Measurements from ENCODE around the gene COPZ2.
"Not testable (repeated sequence)": the region's sequence is repeated elsewhere in the genome, so short reads cannot be mapped to it uniquely, and the experiment has no call there.

The COPZ2 gene, protein sequence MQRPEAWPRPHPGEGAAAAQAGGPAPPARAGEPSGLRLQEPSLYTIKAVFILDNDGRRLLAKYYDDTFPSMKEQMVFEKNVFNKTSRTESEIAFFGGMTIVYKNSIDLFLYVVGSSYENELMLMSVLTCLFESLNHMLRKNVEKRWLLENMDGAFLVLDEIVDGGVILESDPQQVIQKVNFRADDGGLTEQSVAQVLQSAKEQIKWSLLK

DNA sequence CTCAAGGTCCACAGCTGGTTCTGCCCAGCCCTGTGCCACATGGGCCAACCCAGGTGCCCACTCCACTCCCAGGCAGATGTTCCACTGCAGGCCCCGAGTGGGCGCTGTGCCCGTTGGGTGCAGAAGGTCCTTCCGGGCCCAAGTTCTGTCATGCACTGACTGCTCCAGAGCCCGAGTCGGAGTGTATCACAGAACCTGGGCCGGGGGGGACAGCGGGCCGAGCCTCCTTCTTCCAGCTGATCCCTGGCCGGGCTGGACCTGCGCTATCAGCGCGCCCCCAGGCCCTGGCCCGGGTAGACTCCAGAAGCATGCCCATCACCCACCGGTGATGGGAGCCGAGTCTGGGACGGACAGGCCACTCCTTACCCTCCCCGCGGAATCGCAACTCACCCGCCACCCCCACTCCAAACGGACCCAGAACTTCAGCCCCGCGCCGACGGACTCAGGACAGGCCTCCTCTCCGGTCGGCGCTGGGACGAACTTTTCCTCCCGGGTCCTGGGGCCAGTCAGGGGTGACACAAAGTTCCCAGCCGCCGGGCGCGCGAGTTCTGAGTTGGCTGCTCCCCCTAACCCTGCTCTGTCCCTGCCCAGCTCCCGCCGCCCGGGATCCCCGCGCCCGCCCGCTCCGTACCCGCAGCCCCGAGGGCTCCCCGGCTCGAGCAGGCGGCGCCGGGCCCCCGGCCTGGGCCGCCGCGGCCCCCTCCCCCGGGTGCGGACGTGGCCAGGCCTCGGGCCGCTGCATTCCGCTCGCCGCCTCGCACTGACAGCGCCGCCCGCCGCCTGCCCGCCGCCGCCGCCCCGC lies at the start of gene COPZ2:
COPZ2 (minus strand) TSS at position 762 of the 802 bp plus-strand sequence; CDS start at position 742, 20 bp downstream.
- in situ Hi-C loops (cut with MboI; ENCODE audit: low sequenced_read_pairs), result loop anchor here (10.0 kb wide), 1 partner anchor 98 kb away; no protein-coding TSS in a partner anchor

- in situ Hi-C loops (cut with MboI; ENCODE audit: low sequenced_read_pairs), result no loop called here
Measured at GRCh38 chr17:48084932-48085331, 47.3 kb upstream of the COPZ2 start.

GRCh38 chr17:48081858-48082257 lies 44.3 kb upstream of the COPZ2 start:
- in situ Hi-C loops (cut with MboI; ENCODE audit: low sequenced_read_pairs), result no loop called here

- in situ Hi-C loops (cut with MboI; ENCODE audit: low sequenced_read_pairs), result not testable (repeated sequence)
Measured at GRCh38 chr17:48077152-48077551, 39.6 kb upstream of the COPZ2 start.

DNA sequence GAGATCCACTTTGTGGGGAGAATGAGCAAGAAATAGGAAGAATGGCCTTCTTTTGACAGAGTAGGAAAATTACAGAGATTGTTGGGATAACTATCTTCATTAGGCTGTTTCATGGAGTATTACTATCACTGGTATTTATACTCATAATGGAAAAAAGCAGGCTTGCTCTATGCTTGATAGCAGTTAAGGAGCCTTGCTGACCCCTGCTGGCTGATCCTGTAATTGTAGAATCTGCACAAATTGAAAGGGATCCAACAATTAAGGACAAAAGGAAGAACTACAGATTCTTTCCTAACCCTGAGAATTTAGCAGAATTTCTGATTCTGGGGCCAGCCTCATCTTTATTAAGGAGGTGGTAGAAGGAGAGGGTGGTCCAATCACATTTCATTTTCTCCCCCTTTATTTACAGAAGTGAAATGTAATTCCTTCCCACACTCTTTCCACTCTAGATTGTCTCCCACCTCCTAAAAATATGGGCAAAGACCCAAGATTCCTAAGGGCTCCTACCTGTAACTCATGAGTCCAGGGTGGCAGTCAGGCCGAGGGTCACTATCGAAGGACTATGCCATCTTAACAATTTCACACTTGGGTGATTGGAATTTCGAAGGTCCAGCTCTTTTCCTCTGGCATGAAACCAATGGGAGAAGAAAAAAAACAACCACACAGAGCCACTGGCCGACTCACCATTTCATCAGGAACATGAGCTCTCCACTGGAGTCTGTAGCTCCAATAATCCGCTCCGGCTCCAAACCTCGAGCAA lies 36.9 kb upstream of the COPZ2 start:
- in situ Hi-C loops (cut with MboI; ENCODE audit: low sequenced_read_pairs), result no loop called here

GRCh38 chr17:48073566-48074094 lies 36.0 kb upstream of the COPZ2 start:
- in situ Hi-C loops (cut with MboI; ENCODE audit: low sequenced_read_pairs), result not testable (repeated sequence)

GRCh38 chr17:48072811-48073210 lies 35.2 kb upstream of the COPZ2 start:
- in situ Hi-C loops (cut with MboI; ENCODE audit: low sequenced_read_pairs), result not testable (repeated sequence)

DNA sequence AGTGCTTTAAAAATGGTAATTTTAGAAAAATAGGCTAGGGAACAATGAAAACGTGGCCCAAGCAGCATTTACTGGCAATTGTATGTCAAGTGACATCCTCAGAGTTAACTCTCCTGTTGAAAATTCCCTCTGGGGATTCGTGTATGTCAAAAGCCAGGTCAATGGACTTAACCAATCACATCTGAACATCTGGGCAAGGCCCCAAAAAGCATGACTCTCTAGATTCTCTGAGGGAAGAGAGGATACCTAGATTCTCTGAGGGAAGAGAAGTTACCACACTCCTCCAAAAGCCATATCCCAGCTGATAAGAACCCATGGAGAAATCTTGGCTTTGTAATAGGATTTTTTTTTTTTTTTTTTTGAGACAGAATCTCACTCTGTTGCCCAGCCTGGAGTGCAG lies 34.1 kb upstream of the COPZ2 start:
- in situ Hi-C loops (cut with MboI; ENCODE audit: low sequenced_read_pairs), result no loop called here

DNA sequence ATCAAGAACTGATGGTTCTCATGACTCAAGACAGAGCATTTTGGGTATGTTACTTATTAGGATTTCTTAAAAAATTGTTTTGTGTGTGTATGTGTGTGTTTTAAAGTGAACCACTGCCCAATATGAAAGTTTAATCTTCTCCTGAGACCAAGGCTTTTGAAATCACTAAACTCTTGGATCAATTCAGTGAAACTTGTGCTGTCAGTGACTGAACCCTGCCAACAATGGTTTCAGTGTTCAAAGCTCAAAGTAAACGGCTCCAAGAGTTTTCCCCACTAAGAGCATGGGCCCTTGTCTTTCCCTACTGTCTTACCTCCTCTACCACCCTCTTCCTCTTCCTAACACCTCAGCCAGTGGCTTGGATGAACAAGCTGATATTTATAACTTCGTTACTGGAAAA lies 32.6 kb upstream of the COPZ2 start:
- in situ Hi-C loops (cut with MboI; ENCODE audit: low sequenced_read_pairs), result no loop called here

DNA sequence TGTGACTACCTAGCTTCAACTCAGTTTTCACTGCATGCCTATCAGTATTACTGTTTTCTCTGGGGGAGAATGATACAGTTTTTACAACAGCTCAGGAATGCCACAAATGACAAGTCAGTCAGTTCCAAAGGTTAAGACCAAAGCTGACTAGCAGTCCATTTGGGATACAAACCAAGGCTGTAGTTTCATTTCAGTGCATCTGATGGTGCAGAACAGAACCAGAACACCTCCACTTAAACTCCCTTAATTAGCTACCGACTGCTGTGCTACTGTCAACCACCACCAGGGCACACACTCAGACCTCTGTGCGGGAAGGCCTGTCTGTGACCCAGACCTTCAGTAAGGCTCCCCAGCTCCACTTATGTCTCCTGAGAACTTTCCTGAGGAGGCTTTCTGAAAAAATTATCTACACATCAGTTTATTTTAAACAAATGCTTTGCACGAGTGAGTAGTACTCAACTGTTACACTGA lies 30.9 kb upstream of the COPZ2 start:
- in situ Hi-C loops (cut with MboI; ENCODE audit: low sequenced_read_pairs), result no loop called here

GRCh38 chr17:48067808-48068207 lies 30.2 kb upstream of the COPZ2 start:
- in situ Hi-C loops (cut with MboI; ENCODE audit: low sequenced_read_pairs), result not testable (repeated sequence)

GRCh38 chr17:48067245-48067644 lies 29.6 kb upstream of the COPZ2 start:
- in situ Hi-C loops (cut with MboI; ENCODE audit: low sequenced_read_pairs), result no loop called here

DNA sequence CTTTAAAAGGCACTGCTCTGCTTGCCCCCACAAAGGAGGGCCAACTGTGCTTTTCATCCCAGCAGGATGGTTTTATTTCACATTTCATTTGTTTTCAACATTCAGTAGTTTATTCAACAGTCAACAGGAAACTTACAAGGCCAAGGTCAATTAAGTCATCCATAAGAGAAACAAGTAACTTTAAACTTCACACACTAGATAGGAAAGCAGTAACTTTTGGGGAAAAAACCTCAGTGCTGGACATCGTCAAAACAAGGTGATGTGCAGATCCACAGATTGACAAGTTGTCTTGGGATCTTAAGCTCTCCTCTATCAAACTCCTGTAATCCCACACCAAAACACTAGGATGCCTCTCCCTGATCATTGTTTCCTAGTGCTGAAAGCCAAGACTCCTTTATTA lies 29.1 kb upstream of the COPZ2 start:
- in situ Hi-C loops (cut with MboI; ENCODE audit: low sequenced_read_pairs), result no loop called here

- in situ Hi-C loops (cut with MboI; ENCODE audit: low sequenced_read_pairs), result no loop called here
Measured at GRCh38 chr17:48066192-48066591, 28.6 kb upstream of the COPZ2 start.

- in situ Hi-C loops (cut with MboI; ENCODE audit: low sequenced_read_pairs), result no loop called here
Measured at GRCh38 chr17:48064638-48065037, 27.0 kb upstream of the COPZ2 start.

- in situ Hi-C loops (cut with MboI; ENCODE audit: low sequenced_read_pairs), result no loop called here
Measured at GRCh38 chr17:48062273-48062672, 24.7 kb upstream of the COPZ2 start.

DNA sequence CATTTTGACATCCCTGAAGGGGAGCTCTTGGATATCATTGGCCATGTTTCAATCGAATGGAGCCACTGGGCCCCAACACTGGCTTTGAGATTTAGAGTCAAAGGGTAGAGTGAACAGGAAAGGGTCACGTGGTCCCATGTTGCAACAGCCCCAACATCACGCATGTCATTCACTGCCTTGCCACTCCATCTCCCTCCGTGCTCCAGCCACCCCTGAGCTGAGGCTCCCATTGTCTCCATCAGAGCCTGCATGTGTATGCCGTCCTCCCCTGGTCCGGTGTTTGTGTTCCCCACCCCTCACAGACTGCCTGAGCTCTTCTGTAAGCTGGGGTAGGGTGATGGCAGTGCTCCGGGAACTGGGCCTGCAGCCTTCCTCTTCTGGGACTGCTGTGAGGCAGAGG lies 22.7 kb upstream of the COPZ2 start:
- in situ Hi-C loops (cut with MboI; ENCODE audit: low sequenced_read_pairs), result no loop called here

DNA sequence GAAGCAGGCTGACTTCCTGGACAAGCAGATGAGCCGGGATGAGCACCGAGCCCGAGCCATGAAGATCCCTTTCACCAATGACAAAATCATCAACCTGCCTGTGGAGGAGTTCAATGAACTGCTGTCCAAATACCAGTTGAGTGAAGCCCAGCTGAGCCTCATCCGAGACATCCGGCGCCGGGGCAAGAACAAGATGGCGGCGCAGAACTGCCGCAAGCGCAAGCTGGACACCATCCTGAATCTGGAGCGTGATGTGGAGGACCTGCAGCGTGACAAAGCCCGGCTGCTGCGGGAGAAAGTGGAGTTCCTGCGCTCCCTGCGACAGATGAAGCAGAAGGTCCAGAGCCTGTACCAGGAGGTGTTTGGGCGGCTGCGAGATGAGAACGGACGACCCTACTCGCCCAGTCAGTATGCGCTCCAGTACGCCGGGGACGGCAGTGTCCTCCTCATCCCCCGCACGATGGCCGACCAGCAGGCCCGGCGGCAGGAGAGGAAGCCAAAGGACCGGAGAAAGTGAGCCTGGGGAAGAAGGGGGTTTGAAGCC lies 21.6 kb upstream of the COPZ2 start:
- in situ Hi-C loops (cut with MboI; ENCODE audit: low sequenced_read_pairs), result no loop called here

- in situ Hi-C loops (cut with MboI; ENCODE audit: low sequenced_read_pairs), result no loop called here
Measured at GRCh38 chr17:48058393-48059124, 21.0 kb upstream of the COPZ2 start.

GRCh38 chr17:48057626-48058025 lies 20.0 kb upstream of the COPZ2 start:
- in situ Hi-C loops (cut with MboI; ENCODE audit: low sequenced_read_pairs), result no loop called here

Measured in HL-60/S4 treated with retinoic acid at 250 ng/mL for 4 days and 3 days (cell line).